ENCODE results near the gene KCNMA1. TPM values are rescaled to one million over a fixed set of nuclear protein-coding genes. Genes with fewer than 3 reads are reported as not detected.

KCNMA1 gene
- total RNA-seq, 2 donors from 2014 or later: 49.9 to 76.2 TPM

- no peak for ATAC-seq
- DNase-seq: no peak
- intact Hi-C loops (cut with DNase I, micrococcal nuclease): no loop called here
Measured at GRCh38 chr10:77304192-77304591, 333.4 kb downstream of the KCNMA1 start.

GRCh38 chr10:77301305-77301730 is 336.3 kb downstream of the KCNMA1 start:
- intact Hi-C loops (cut with DNase I, micrococcal nuclease): no loop called here
- ATAC-seq (no peak), DNase-seq (no peak)

GRCh38 chr10:77300682-77301302 is 336.8 kb downstream of the KCNMA1 start:
- no peak for ATAC-seq

GRCh38 chr10:77299320-77299719 is 338.3 kb downstream of the KCNMA1 start:
- DNase-seq: no peak
- intact Hi-C loops (cut with DNase I, micrococcal nuclease): no loop called here
- no peak for ATAC-seq

More at GRCh38 chr10:77300682-77301302, 336.8 kb downstream of the KCNMA1 start:
- DNase-seq: no peak
- intact Hi-C loops (cut with DNase I, micrococcal nuclease): no loop called here

GRCh38 chr10:77297393-77297739 is 340.2 kb downstream of the KCNMA1 start:
- DNase-seq (no peak), ATAC-seq (no peak)
- intact Hi-C loops (cut with DNase I, micrococcal nuclease): no loop called here

GRCh38 chr10:77296534-77297392 is 340.8 kb downstream of the KCNMA1 start:
- no peak for ATAC-seq
- intact Hi-C loops (cut with DNase I, micrococcal nuclease): no loop called here

GRCh38 chr10:77293773-77294172 is 343.8 kb downstream of the KCNMA1 start:
- DNase-seq: no peak
- intact Hi-C loops (cut with DNase I, micrococcal nuclease): no loop called here
- no peak for ATAC-seq

More at GRCh38 chr10:77296534-77297392, 340.8 kb downstream of the KCNMA1 start:
- no peak for DNase-seq

- DNase-seq: no peak
- intact Hi-C loops (cut with DNase I, micrococcal nuclease): no loop called here
- ATAC-seq: no peak
Measured at GRCh38 chr10:77293347-77293746, 344.3 kb downstream of the KCNMA1 start.

- intact Hi-C loops (cut with DNase I, micrococcal nuclease): no loop called here
- ATAC-seq: no peak
- DNase-seq: no peak
Measured at GRCh38 chr10:77291596-77292505, 345.8 kb downstream of the KCNMA1 start.

- intact Hi-C loops (cut with DNase I, micrococcal nuclease): no loop called here
- DNase-seq (no peak), ATAC-seq (no peak)
Measured at GRCh38 chr10:77290528-77291155, 347.0 kb downstream of the KCNMA1 start.

GRCh38 chr10:77289790-77290189 is 347.8 kb downstream of the KCNMA1 start:
- intact Hi-C loops (cut with DNase I, micrococcal nuclease): no loop called here

GRCh38 chr10:77289027-77289501 is 348.5 kb downstream of the KCNMA1 start:
- ATAC-seq (no peak), DNase-seq (no peak)
- intact Hi-C loops (cut with DNase I, micrococcal nuclease): no loop called here

More at GRCh38 chr10:77289790-77290189, 347.8 kb downstream of the KCNMA1 start:
- DNase-seq (no peak), ATAC-seq (no peak)

- intact Hi-C loops (cut with DNase I, micrococcal nuclease): no loop called here
- DNase-seq (peak; percentile 8 to 40), ATAC-seq (peak; percentile 85)
Measured at GRCh38 chr10:77287647-77288120, 349.9 kb downstream of the KCNMA1 start.

GRCh38 chr10:77286531-77287508 is 350.8 kb downstream of the KCNMA1 start:
- ATAC-seq (peak; percentile 54), DNase-seq (no peak)
- intact Hi-C loops (cut with DNase I, micrococcal nuclease): no loop called here

GRCh38 chr10:77285529-77286182 is 352.0 kb downstream of the KCNMA1 start:
- peak; percentile 54 for ATAC-seq
- no peak for DNase-seq
- intact Hi-C loops (cut with DNase I, micrococcal nuclease): no loop called here

GRCh38 chr10:77284797-77285196 is 352.8 kb downstream of the KCNMA1 start:
- ATAC-seq (no peak), DNase-seq (no peak)
- intact Hi-C loops (cut with DNase I, micrococcal nuclease): no loop called here

GRCh38 chr10:77283326-77283725 is 354.3 kb downstream of the KCNMA1 start:
- intact Hi-C loops (cut with DNase I, micrococcal nuclease): no loop called here
- DNase-seq: no peak
- no peak for ATAC-seq
